Measurements from ENCODE around the gene POLR3K. TPM values are rescaled to one million over a fixed set of nuclear protein-coding genes. Genes with fewer than 3 reads are reported as not detected.

Gene POLR3K
- total RNA-seq, 1 experiment from 2014 or later: 53.6 TPM

DNA sequence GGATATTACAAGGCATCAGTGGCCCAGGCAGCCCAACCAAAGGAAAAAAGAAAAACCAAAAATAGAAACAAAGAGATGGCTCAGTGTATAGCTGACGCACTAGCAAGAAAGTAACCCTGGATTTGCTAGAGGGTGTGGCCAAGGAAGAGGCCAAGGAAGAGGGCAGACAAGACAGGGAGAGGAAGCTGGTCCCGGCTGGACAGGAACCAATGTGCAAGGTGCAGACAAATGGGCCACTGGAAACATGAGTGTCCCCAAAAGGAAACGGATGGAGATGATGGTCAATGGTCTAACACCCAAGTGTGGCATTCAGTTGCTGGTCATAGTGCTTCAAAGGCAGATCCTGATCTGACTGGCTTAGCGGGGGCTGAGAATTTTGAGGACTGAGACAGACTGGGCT, 10.7 kb downstream of the POLR3K start:
- Mint-ChIP-seq H3K4me3 (no peak overlapping the region), H3K27ac (no peak overlapping the region), H3K36me3 (ENCODE audit: insufficient read depth in 1 of 3, low read depth in 3 of 3) (peaks cover 63 to 79% (median 79%) of the 10 kb centered on the region in 3 experiments), H3K27me3 (ENCODE audit: low read depth) (peaks cover 1% of the 10 kb centered on the region), H3K9me3 (peaks cover 9 to 14% of the 10 kb centered on the region in 2 experiments; a peak in 4 of 5 replicates), H3K4me1 (no peaks in the 10 kb centered on the region)
- H3K23ac ChIP-seq (ENCODE audit: insufficient read length, low read depth, low read length): no peak overlapping the region
- no peak overlapping the region for H3K14ac ChIP-seq (ENCODE audit: insufficient read depth, low read length)
- H3K9me3 ChIP-seq (ENCODE audit: control insufficient read depth, low read depth, low read length): peaks cover 12% of the 10 kb centered on the region
- no peak overlapping the region for H4K8ac ChIP-seq (replicated peaks; ENCODE audit: insufficient read length, low read depth, low read length)
- H2BK20ac ChIP-seq (ENCODE audit: low read depth, low read length, poor library complexity, severe bottlenecking): no peak overlapping the region
- H3K27ac ChIP-seq (ENCODE audit: insufficient read length, low read depth, low read length): no peak overlapping the region
- H3K23me2 ChIP-seq (ENCODE audit: insufficient read length, low read depth, low read length, poor library complexity, severe bottlenecking): no peaks in the 10 kb centered on the region
- no peak overlapping the region for H3K9ac ChIP-seq (ENCODE audit: extremely low read depth, insufficient read length, low read length)
- H3K4me2 ChIP-seq (ENCODE audit: insufficient read depth, insufficient read length, low read length): no peak overlapping the region
- no peaks in the 10 kb centered on the region for H3K4me1 ChIP-seq (ENCODE audit: insufficient read depth, low read length)
- H2AFZ ChIP-seq (ENCODE audit: low read length): no peak overlapping the region
- TF ChIP-seq, protein P1, sequence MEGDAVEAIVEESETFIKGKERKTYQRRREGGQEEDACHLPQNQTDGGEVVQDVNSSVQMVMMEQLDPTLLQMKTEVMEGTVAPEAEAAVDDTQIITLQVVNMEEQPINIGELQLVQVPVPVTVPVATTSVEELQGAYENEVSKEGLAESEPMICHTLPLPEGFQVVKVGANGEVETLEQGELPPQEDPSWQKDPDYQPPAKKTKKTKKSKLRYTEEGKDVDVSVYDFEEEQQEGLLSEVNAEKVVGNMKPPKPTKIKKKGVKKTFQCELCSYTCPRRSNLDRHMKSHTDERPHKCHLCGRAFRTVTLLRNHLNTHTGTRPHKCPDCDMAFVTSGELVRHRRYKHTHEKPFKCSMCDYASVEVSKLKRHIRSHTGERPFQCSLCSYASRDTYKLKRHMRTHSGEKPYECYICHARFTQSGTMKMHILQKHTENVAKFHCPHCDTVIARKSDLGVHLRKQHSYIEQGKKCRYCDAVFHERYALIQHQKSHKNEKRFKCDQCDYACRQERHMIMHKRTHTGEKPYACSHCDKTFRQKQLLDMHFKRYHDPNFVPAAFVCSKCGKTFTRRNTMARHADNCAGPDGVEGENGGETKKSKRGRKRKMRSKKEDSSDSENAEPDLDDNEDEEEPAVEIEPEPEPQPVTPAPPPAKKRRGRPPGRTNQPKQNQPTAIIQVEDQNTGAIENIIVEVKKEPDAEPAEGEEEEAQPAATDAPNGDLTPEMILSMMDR (conservative IDR thresholded peaks at IDR 0.05): no peak
- H2BK15ac ChIP-seq (ENCODE audit: low read depth, low read length): no peak overlapping the region
- H3K56ac ChIP-seq (ENCODE audit: insufficient read length, low read depth, low read length): no peak overlapping the region
- no peak overlapping the region for H2AK5ac ChIP-seq (ENCODE audit: insufficient read length, low read length)
- no peak overlapping the region for H2BK5ac ChIP-seq (ENCODE audit: insufficient read length, low read length)
- WGBS (ENCODE audit: extremely low coverage, insufficient read length, low lambda C conversion rate): no CpG with 5 or more reads among the region's 4 CpGs
- H3T11ph ChIP-seq (ENCODE audit: low read length): no peak overlapping the region
- no peaks in the 10 kb centered on the region for H3K79me1 ChIP-seq (ENCODE audit: insufficient read depth, low read depth, low read length, poor library complexity, severe bottlenecking)
- no peak overlapping the region for H3K4ac ChIP-seq (ENCODE audit: low read depth, low read length)
- no peaks in the 10 kb centered on the region for H3K27me3 ChIP-seq (ENCODE audit: insufficient read depth, low read length)
- no peaks in the 10 kb centered on the region for H3K79me2 ChIP-seq (ENCODE audit: insufficient read depth, low read length)
- DNase-seq: no peak
- H2BK12ac ChIP-seq (ENCODE audit: insufficient read length, low read depth, low read length): no peak overlapping the region
- H2BK120ac ChIP-seq (ENCODE audit: low read depth, low read length, poor library complexity, severe bottlenecking): no peak overlapping the region
- no peak overlapping the region for H3K18ac ChIP-seq (ENCODE audit: insufficient read length, low read depth, low read length)
- H4K20me1 ChIP-seq (ENCODE audit: control insufficient read depth, insufficient read depth, insufficient read length): no peaks in the 10 kb centered on the region
- no peak overlapping the region for H4K5ac ChIP-seq (ENCODE audit: insufficient read length, low read depth, low read length)
- H4K91ac ChIP-seq (ENCODE audit: insufficient read length, low read depth, low read length): no peak overlapping the region

Data from H9 (cell line).